Measurements from ENCODE around the gene FBXO28. TPM values are rescaled to one million over a fixed set of nuclear protein-coding genes. Genes with fewer than 3 reads are reported as not detected.
A peak's percentile ranks its signal among the peaks of the same experiment; 100 is the strongest.

The FBXO28 gene
- 10 to 100 TPM; 33.2 to 40.1 TPM for total RNA-seq
- polyA plus RNA-seq (2013, experiment 1 of 2) = 24.4 TPM
- polyA plus RNA-seq (2013, experiment 2 of 2) = 22.0 TPM
- long read RNA-seq, experiment 1, full-length matches to known transcripts = 5 of 17 reads
- long read RNA-seq, experiment 1, partial matches to known transcripts = 0 of 17 reads
- long read RNA-seq, experiment 1, other reads (novel, unspliced or antisense) = 12 of 17 reads
- long read RNA-seq, experiment 2, full-length matches to known transcripts = 27 of 31 reads
- long read RNA-seq, experiment 2, partial matches to known transcripts = 2 of 31 reads
- long read RNA-seq, experiment 2, other reads (novel, unspliced or antisense) = 2 of 31 reads
- long read RNA-seq, experiment 3, full-length matches to known transcripts = 148 of 153 reads
- long read RNA-seq, experiment 3, partial matches to known transcripts = 1 of 153 reads
- long read RNA-seq, experiment 3, other reads (novel, unspliced or antisense) = 4 of 153 reads
- long read RNA-seq, experiment 4, full-length matches to known transcripts = 8 of 11 reads
- long read RNA-seq, experiment 4, partial matches to known transcripts = 0 of 11 reads
- long read RNA-seq, experiment 4, other reads (novel, unspliced or antisense) = 3 of 11 reads

DNA sequence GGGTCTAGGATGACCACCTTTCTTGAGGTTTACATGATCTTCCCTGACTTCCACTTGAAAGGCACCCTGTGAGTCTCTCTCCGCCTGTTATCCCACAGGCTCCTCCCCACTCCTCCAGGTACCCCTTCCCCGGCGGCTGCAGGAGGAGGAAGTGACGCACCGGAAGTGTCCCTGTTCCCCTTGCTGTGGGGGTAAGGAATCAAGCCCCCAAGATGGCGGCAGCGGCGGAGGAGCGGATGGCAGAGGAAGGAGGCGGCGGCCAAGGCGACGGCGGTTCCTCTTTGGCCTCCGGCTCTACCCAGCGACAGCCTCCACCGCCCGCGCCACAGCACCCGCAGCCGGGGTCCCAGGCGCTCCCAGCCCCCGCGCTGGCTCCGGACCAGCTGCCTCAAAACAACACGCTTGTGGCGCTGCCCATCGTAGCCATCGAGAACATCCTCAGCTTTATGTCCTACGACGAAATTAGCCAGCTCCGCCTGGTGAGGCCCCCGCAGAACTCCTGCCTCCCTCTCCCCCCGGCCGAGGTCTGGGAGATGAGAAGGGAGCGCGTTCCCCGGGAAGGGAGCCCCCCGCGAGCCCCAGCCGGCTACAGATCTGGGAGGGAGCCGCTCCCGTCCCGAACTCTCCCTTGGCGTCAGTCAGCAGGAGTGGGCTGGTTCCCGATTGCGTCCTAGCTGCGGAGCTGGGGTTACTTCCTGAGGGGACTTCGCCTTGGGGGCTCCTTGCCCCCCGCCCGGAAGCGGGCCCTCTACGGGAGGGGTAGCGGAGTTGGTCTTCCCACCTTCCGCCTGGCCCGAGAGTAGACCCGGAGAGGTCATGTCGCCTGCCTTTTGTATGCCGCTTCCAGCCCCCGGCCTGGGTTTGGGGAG, at the start of gene FBXO28:
FBXO28 (plus strand) TSS at position 194 of the 869 bp plus-strand sequence; CDS start at position 213, 19 bp downstream.
- 0 to 1% methylated on average over 21 to 60 of the region's 60 CpGs for WGBS, 2 experiments (ENCODE audit: insufficient coverage in 1 of 2, insufficient read length in 1 of 2)
- no peaks in the 10 kb centered on the region for H3K9me3 Mint-ChIP-seq
- peak; percentile 97 for DNase-seq

GRCh38 chr1:224064150-224064549, 49.8 kb upstream of the FBXO28 start:
- Histone ChIP-seq H3K9ac (ENCODE audit: extremely low read depth, low read length, poor library complexity, severe bottlenecking) (no peak overlapping the region), H3K4me3 (ENCODE audit: low read length) (no peak overlapping the region), H3K36me3 (ENCODE audit: control insufficient read depth, insufficient read depth, low read length) (no peaks in the 10 kb centered on the region), H3K27me3 (ENCODE audit: control insufficient read depth, insufficient read depth, low read length, poor library complexity, severe bottlenecking) (no peaks in the 10 kb centered on the region), H3K27ac (ENCODE audit: low read depth, low read length) (no peak overlapping the region), H3K9me3 (ENCODE audit: control insufficient read depth, low read length) (no peaks in the 10 kb centered on the region), H3K4me1 (ENCODE audit: control insufficient read depth, insufficient read depth, low read length) (peaks cover 4% of the 10 kb centered on the region)
- H3K4me3 Mint-ChIP-seq = no peak overlapping the region
- peaks cover 5% of the 10 kb centered on the region for H3K9me3 Mint-ChIP-seq
- peaks cover 25% of the 10 kb centered on the region for H3K4me1 Mint-ChIP-seq
- no peak for DNase-seq
- WGBS, 2 experiments (ENCODE audit: insufficient coverage in 1 of 2, insufficient read length in 1 of 2) = 51 to 70% methylated on average over 2 to 5 of the region's 5 CpGs
- TF ChIP-seq, protein P1, sequence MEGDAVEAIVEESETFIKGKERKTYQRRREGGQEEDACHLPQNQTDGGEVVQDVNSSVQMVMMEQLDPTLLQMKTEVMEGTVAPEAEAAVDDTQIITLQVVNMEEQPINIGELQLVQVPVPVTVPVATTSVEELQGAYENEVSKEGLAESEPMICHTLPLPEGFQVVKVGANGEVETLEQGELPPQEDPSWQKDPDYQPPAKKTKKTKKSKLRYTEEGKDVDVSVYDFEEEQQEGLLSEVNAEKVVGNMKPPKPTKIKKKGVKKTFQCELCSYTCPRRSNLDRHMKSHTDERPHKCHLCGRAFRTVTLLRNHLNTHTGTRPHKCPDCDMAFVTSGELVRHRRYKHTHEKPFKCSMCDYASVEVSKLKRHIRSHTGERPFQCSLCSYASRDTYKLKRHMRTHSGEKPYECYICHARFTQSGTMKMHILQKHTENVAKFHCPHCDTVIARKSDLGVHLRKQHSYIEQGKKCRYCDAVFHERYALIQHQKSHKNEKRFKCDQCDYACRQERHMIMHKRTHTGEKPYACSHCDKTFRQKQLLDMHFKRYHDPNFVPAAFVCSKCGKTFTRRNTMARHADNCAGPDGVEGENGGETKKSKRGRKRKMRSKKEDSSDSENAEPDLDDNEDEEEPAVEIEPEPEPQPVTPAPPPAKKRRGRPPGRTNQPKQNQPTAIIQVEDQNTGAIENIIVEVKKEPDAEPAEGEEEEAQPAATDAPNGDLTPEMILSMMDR (conservative IDR thresholded peaks at IDR 0.05) = no peak
- H3K27ac Mint-ChIP-seq = no peak overlapping the region
- no peaks in the 10 kb centered on the region for H3K27me3 Mint-ChIP-seq (ENCODE audit: insufficient read depth)
- no peaks in the 10 kb centered on the region for H3K36me3 Mint-ChIP-seq (ENCODE audit: low read depth)

More for the DNA sequence above, at the start of gene FBXO28:
- peak within 1 kb of the TSS; percentile 92 for H3K4me3 Mint-ChIP-seq
- Histone ChIP-seq H3K4me1 (ENCODE audit: control insufficient read depth, insufficient read depth, low read length) (no peaks in the 10 kb centered on the region), H3K27ac (ENCODE audit: low read depth, low read length) (peak within 1 kb of the TSS; percentile 80), H3K27me3 (ENCODE audit: control insufficient read depth, insufficient read depth, low read length, poor library complexity, severe bottlenecking) (no peaks in the 10 kb centered on the region), H3K4me3 (ENCODE audit: low read length) (peak within 1 kb of the TSS; percentile 95), H3K9ac (ENCODE audit: extremely low read depth, low read length, poor library complexity, severe bottlenecking) (peak within 1 kb of the TSS; percentile 90), H3K9me3 (ENCODE audit: control insufficient read depth, low read length) (no peaks in the 10 kb centered on the region), H3K36me3 (ENCODE audit: control insufficient read depth, insufficient read depth, low read length) (peaks cover 8% of the 10 kb centered on the region)
- no peaks in the 10 kb centered on the region for H3K27me3 Mint-ChIP-seq (ENCODE audit: insufficient read depth)
- TF ChIP-seq, protein P1 (conservative IDR thresholded peaks at IDR 0.05) = no peak
- peaks cover 8% of the 10 kb centered on the region for H3K36me3 Mint-ChIP-seq (ENCODE audit: low read depth)
- peaks cover 19% of the 10 kb centered on the region for H3K4me1 Mint-ChIP-seq
- peak within 1 kb of the TSS; percentile 94 for H3K27ac Mint-ChIP-seq

- no peak overlapping the region for H3K27ac Mint-ChIP-seq
- Histone ChIP-seq H3K4me3 (ENCODE audit: low read length) (no peak overlapping the region), H3K27ac (ENCODE audit: low read depth, low read length) (no peak overlapping the region), H3K36me3 (ENCODE audit: control insufficient read depth, insufficient read depth, low read length) (no peaks in the 10 kb centered on the region), H3K4me1 (ENCODE audit: control insufficient read depth, insufficient read depth, low read length) (peaks cover 4% of the 10 kb centered on the region), H3K9ac (ENCODE audit: extremely low read depth, low read length, poor library complexity, severe bottlenecking) (no peak overlapping the region), H3K9me3 (ENCODE audit: control insufficient read depth, low read length) (no peaks in the 10 kb centered on the region), H3K27me3 (ENCODE audit: control insufficient read depth, insufficient read depth, low read length, poor library complexity, severe bottlenecking) (no peaks in the 10 kb centered on the region)
- H3K36me3 Mint-ChIP-seq (ENCODE audit: low read depth) = no peaks in the 10 kb centered on the region
- H3K9me3 Mint-ChIP-seq = no peaks in the 10 kb centered on the region
- H3K4me3 Mint-ChIP-seq = no peak overlapping the region
- WGBS, 2 experiments (ENCODE audit: insufficient coverage in 1 of 2, insufficient read length in 1 of 2) = 86 to 100% methylated on average over 1 to 2 of the region's 2 CpGs
- peaks cover 27% of the 10 kb centered on the region for H3K4me1 Mint-ChIP-seq
- H3K27me3 Mint-ChIP-seq (ENCODE audit: insufficient read depth) = no peaks in the 10 kb centered on the region
- TF ChIP-seq, protein P1 (conservative IDR thresholded peaks at IDR 0.05) = no peak
- DNase-seq = no peak
Measured at GRCh38 chr1:224065455-224065854, 48.5 kb upstream of the FBXO28 start.
